ENCODE data around the gene L3MBTL4.

GRCh38 chr18:6261938-6262337 is 152.8 kb downstream of the L3MBTL4 start:
- no peak for TF ChIP-seq GATA3 (IDR thresholded peaks at IDR 0.05; ENCODE audit: low read depth, low read length)
- no peak for TF ChIP-seq GATA2 (IDR thresholded peaks at IDR 0.05; ENCODE audit: low read depth, low read length)
